Measurements from ENCODE around the gene USH2A.

The USH2A gene

DNA sequence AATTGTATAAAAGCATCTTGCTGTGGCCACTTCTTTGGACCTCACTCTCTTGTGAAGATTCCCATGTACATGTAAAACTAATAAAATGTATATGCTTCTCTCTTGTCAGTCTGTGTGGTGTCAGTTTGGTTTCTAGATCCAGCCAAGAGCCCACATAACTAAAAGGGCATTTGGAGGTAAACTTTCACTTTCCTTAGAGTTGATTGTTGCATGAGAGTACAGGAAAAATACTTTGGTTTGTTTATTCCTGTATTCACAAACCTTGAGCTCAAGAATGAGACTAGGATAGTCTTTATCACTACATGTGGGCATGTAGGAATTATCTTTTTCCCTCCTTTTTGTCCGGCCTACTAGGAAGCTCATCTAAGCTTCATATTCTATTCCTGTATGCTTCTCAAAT, 805.3 kb downstream of the USH2A start:
- H3K4me3 ChIP-seq (replicated peaks; ENCODE audit: low read depth, low read length), result no peak overlapping the region
- no peak for DNase-seq (ENCODE audit: low read depth)
- TF ChIP-seq, protein P1, sequence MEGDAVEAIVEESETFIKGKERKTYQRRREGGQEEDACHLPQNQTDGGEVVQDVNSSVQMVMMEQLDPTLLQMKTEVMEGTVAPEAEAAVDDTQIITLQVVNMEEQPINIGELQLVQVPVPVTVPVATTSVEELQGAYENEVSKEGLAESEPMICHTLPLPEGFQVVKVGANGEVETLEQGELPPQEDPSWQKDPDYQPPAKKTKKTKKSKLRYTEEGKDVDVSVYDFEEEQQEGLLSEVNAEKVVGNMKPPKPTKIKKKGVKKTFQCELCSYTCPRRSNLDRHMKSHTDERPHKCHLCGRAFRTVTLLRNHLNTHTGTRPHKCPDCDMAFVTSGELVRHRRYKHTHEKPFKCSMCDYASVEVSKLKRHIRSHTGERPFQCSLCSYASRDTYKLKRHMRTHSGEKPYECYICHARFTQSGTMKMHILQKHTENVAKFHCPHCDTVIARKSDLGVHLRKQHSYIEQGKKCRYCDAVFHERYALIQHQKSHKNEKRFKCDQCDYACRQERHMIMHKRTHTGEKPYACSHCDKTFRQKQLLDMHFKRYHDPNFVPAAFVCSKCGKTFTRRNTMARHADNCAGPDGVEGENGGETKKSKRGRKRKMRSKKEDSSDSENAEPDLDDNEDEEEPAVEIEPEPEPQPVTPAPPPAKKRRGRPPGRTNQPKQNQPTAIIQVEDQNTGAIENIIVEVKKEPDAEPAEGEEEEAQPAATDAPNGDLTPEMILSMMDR (IDR thresholded peaks at IDR 0.05; ENCODE audit: low read length, missing control alignments), result no peak

DNA sequence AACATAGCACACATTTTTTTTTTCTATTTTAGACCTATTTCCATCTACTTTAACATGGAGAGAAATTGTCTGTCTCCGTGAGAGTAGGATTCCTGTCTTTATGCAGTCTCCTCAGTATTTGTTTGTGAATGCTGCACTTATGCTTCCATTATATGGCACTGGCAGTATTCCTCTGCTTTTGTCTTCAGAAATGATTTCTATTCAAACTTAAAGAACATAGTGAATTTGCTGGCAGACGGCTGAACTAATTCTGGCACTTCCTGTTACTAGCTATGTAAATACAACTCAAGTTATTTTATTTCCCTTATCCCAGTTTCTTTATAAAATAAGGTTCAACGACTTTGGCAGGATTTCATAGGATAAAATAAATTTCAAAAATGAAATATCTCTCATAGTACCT, 810.9 kb downstream of the USH2A start:
- H3K4me3 ChIP-seq (replicated peaks; ENCODE audit: low read depth, low read length), result no peak overlapping the region
- TF ChIP-seq, protein P1 (IDR thresholded peaks at IDR 0.05; ENCODE audit: low read length, missing control alignments), result no peak
- DNase-seq (ENCODE audit: low read depth), result no peak

DNA sequence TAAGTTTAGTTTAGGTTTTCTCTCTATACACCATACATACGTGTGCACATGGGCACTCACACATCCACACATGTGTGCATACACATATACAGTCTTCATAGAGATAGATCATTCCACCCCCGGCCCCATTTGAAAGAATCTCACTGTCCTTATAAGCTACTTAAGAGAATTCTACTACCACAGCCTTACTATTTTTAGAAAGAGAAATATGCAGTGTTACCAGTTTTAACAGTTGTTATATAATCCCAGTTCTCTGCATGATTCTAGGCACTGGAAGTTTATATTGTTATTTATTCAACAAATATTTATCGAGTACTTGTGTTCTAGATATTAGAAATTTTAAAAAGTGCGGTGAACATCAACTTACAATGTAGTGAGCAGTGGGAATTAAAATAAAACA, 814.6 kb downstream of the USH2A start:
- DNase-seq (ENCODE audit: low read depth), result no peak
- H3K4me3 ChIP-seq (replicated peaks; ENCODE audit: low read depth, low read length), result no peak overlapping the region
- TF ChIP-seq, protein P1 (IDR thresholded peaks at IDR 0.05; ENCODE audit: low read length, missing control alignments), result no peak

DNA sequence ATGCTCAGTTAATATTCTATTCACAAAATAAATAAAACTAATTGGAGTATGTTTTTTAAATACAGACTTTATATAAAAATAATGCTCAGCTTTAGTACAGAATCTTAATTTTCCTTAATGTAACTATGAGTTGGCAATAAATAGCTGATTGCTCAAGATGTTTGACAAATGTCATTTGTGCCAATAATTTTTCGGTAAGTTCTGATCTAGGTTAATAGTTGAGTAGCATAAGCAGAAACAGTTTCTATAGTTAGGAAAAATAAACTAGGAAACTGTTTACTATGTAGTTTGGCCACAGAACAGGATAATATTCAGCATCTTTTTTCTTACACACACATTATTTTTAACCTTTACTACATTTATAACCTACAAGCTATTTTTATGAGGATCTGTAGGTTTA, 815.8 kb downstream of the USH2A start:
- H3K4me3 ChIP-seq (replicated peaks; ENCODE audit: low read depth, low read length), result no peak overlapping the region
- no peak for DNase-seq (ENCODE audit: low read depth)
- TF ChIP-seq, protein P1 (IDR thresholded peaks at IDR 0.05; ENCODE audit: low read length, missing control alignments), result no peak

DNA sequence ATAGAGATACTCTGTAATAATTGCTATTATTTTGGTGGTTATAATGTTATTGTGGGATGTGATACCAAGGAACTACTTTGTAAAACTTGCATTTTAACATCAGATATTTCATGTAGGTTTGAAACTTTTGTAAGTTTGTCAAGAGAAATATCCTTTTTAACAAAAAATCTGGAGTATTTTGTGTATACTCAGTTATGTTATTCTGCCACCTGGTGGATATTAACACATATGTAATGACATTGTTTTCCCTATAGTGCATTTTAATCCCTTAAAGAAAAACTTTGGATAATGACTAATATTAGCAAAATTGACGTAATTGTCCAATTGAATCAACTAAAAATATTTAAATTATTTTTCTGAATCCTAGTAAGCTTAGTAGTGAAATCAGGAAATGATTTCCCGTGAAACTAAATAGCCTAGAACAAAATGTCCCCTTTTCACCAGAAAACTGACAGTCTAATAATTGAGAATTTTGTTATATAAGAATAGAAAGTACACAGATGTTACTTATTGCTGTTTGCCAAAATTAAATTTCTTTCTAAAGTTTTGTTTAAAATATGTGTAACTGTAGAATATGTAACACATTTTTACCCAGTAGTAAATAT, 816.6 kb downstream of the USH2A start:
- TF ChIP-seq, protein P1 (IDR thresholded peaks at IDR 0.05; ENCODE audit: low read length, missing control alignments), result peak; percentile 39
- no peak overlapping the region for H3K4me3 ChIP-seq (replicated peaks; ENCODE audit: low read depth, low read length)

DNA sequence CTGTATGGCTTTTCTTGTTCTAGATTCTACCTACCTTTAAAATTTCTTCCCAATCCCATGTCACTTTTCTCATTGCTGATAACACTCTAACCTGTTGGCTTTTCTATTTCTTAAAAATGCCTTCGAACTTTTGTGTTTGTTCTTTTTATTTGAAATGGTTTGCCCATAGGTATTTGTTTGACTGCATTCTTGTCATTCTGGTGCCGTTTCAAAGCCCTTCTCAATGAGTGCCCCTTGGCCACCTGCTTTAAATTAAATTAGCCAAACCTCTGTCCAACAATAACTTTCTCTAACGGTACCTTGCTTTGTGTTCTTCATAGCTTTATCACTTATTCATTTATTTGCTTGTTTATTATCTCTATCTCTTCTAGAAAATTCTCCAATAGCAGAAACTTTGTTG, 817.2 kb downstream of the USH2A start:
- TF ChIP-seq, protein P1 (IDR thresholded peaks at IDR 0.05; ENCODE audit: low read length, missing control alignments), result no peak
- DNase-seq (ENCODE audit: low read depth), result no peak
- H3K4me3 ChIP-seq (replicated peaks; ENCODE audit: low read depth, low read length), result no peak overlapping the region

More for the DNA sequence above, 816.6 kb downstream of the USH2A start:
- peak; percentile 42 for DNase-seq (ENCODE audit: low read depth)

DNA sequence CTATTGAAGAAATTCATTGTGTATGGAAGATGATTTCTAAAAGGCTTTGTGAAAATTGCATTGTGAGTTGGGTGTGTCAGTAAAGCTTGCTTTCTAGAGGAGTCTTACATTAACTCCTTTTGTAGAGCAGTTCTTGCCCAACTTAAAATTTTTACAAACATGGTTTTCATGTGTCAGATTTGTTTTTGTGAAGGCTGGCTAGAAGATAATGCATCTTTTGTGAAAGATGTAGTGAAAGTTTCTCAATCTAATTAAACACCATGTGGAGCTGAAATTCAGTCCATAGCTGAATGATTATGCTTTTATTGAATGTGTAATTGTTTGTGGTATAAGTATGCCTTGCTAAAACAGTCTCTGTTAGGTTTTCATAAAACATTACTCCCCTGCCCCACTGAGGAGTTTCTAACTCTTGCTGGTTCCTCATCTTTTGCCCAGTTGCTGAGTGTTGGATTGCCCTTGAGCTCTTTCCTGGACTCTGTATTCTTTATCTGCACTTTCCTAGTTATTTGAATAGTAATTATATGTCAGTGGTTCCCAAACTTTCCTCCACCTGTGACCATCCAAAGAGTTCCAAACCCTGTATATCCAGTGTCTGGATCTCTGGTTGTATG, 818.1 kb downstream of the USH2A start:
- DNase-seq (ENCODE audit: low read depth), result no peak
- TF ChIP-seq, protein P1 (IDR thresholded peaks at IDR 0.05; ENCODE audit: low read length, missing control alignments), result no peak

More for the DNA sequence above, 818.1 kb downstream of the USH2A start:
- no peak overlapping the region for H3K4me3 ChIP-seq (replicated peaks; ENCODE audit: low read depth, low read length)

Measured in fibroblast of pulmonary artery (primary cell).